Dedifferentiated amniotic fluid mesenchymal stem cell (primary cell): ENCODE results near the gene TMEM54.

Experiments
- DNase-seq: peaks from one replicate; pipeline ENCODE4 v3.0.0-alpha.2; 2016; ENCODE audit errors: extremely low spot score

Gene TMEM54

GRCh38 chr1:32895325-32896215 lies 5.6 kb downstream of the TMEM54 start:
- DNase-seq = no peak

GRCh38 chr1:32894681-32895080 lies 6.5 kb downstream of the TMEM54 start:
- no peak for DNase-seq

- no peak for DNase-seq
These were observed 7.1 kb downstream of the TMEM54 start for GRCh38 chr1:32894019-32894600.

- DNase-seq = no peak
These were observed 7.8 kb downstream of the TMEM54 start for GRCh38 chr1:32893198-32894018.

GRCh38 chr1:32892368-32893197 lies 8.6 kb downstream of the TMEM54 start:
- no peak for DNase-seq

GRCh38 chr1:32891630-32892029 lies 9.6 kb downstream of the TMEM54 start:
- no peak for DNase-seq

GRCh38 chr1:32891241-32891570 lies 10.0 kb downstream of the TMEM54 start:
- DNase-seq = no peak

GRCh38 chr1:32890516-32891240 lies 10.5 kb downstream of the TMEM54 start:
- DNase-seq = no peak

GRCh38 chr1:32889731-32890278 lies 11.4 kb downstream of the TMEM54 start:
- no peak for DNase-seq

- DNase-seq = no peak
These were observed 12.3 kb downstream of the TMEM54 start for GRCh38 chr1:32888677-32889420.

GRCh38 chr1:32888134-32888533 lies 13.1 kb downstream of the TMEM54 start:
- DNase-seq = no peak

- no peak for DNase-seq
These were observed 13.6 kb downstream of the TMEM54 start for GRCh38 chr1:32887623-32888022.

GRCh38 chr1:32886828-32887414 lies 14.3 kb downstream of the TMEM54 start:
- no peak for DNase-seq

GRCh38 chr1:32886004-32886827 lies 15.0 kb downstream of the TMEM54 start, which contains the start of gene HPCA:
HPCA (plus strand) TSS chr1:32886491; CDS start chr1:32888899, 2,408 bp downstream.
- no peak for DNase-seq

- no peak for DNase-seq
These were observed 15.5 kb downstream of the TMEM54 start for GRCh38 chr1:32885676-32886003.

- DNase-seq = no peak
These were observed 16.5 kb downstream of the TMEM54 start for GRCh38 chr1:32884726-32885125.

GRCh38 chr1:32884032-32884372 lies 17.2 kb downstream of the TMEM54 start:
- DNase-seq = no peak

GRCh38 chr1:32883338-32884031 lies 17.7 kb downstream of the TMEM54 start:
- no peak for DNase-seq
